22Rv1 (cell line): Measurements from ENCODE around the gene COL23A1.

Source experiments
- CTCF ChIP-seq: fragments of 450-650 bp; IDR thresholded peaks from 2 replicates; pipeline ENCODE4 v1.5.1; 2017; ENCODE audit warnings: mild to moderate bottlenecking
- ZFX ChIP-seq: fragments of 450-650 bp; IDR thresholded peaks from 2 replicates; pipeline ENCODE4 v1.6.1; 2017; ENCODE audit warnings: antibody characterized with exemption, borderline replicate concordance

- no peak for TF ChIP-seq CTCF
- no peak for TF ChIP-seq ZFX
These were observed 197.8 kb downstream of the COL23A1 start for GRCh38 chr5:178392386-178392785.
